HTR-8/SVneo (cell line): ENCODE data around the gene DMBT1.

Experiments used
- DNase-seq: peaks from one replicate; pipeline ENCODE4 v3.0.0; 2011; ENCODE audit warnings: low spot score, mixed read lengths; ENCODE audit not compliant: insufficient read length
- FAIRE-seq: peaks from 2 replicates; lab custom pipeline; 2011; peaks lifted over from hg19 to GRCh38; lab: Jason Lieb, UNC

DMBT1 gene

DNA sequence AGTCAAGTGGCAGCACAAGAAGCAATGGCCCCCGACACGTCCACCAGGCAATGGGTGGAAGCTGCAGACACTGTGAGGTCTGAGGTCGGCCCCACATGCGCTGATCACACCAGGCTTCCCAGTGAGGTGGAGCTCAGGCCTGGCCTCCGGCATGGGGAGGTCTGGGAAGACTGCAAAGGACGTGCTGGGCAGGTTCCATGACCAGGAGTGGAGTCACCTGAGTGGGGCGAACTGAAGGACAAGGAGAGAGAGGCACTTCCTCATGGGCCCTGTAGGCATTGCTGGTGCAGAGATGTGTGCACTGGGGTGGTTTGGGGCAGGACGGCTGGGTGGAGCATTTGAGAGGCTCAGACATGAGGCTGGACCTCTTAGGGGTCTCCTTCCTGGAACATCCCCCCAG is 103.9 kb downstream of the DMBT1 start:
- no peak for DNase-seq
- FAIRE-seq = no peak

DNA sequence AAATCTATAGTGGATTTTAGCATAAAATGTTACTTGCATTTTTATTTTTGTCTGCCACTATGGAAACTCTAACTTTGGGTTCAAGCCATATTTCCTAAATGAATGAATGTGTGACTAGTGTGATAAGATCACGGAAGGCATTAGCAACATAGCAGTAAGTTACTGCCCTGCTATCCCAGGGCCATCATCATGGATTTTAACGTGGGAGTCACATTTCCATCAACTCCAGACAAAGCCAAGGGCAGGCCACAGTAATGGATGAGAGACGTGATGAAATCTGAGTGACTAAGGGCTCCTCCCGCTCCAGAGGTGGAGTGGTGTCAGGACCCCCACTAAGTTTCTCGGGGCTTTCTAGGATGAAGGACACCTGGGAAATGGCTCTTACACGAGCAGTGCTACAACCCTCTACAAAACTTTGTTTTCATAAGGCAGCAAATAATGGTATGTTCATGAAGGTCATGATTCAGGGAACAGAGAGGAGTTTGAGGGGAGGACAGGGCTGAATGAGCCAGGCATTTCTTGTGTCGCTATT is 104.8 kb downstream of the DMBT1 start:
- no peak for DNase-seq
- FAIRE-seq = no peak

DNA sequence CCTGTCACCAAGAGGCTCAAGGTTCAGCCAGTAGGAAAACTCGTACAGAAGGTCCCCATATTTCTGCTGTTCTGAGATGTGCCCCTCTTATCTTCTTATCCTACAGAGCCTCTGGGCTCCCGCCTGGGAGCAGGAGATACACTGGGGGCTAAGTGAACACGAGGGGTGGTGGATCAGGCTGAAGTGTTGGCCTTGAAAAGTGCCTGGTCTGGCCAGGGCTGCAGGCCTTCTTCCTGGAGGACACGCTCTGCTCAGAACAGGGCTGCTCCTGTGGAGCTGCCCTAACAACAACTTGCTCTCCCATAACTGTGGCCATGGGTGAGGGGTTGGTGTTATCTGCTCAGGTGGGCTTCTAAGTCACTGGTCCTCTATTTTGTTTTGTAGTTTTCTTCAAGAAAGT is 105.4 kb downstream of the DMBT1 start:
- DNase-seq = no peak
- FAIRE-seq = no peak

DNA sequence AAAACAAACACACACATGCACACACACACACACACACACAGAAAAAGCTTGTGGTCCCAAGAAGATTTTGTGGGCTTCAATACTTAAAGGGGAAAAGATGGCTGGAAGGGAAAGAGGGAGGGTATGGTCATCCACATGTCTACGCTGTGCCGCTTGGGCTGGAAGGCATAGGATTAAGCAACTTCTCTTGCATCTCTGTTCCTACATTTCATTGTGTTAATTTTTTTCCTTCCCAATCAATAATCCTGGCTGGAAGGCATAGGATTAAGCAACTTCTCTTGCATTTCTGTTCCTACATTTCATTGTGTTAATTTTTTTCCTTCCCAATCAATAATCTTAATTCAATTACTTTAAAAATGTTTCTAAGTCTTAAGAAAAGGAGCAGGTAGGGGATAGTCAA is 108.5 kb downstream of the DMBT1 start:
- FAIRE-seq = no peak
- no peak for DNase-seq

DNA sequence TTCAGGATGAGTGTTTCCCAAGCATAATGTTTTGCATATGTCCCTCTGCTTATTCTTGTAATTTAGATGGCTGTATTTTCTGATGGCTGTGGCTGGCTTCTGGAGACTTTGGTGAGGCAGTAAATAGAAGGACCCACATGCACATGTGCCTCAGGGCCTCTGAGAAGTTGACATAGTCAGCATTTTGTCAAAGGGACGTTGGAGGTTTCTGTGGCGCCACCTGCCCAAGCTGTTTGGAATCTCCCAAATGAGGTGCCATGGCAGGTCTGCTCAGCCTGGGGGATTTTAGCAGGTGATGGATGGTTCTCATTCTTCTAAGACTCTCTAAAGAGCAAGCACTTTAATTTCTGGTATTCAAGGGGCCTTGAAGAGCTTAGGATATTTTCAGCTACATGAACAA is 109.3 kb downstream of the DMBT1 start:
- DNase-seq = no peak
- FAIRE-seq = no peak

DNA sequence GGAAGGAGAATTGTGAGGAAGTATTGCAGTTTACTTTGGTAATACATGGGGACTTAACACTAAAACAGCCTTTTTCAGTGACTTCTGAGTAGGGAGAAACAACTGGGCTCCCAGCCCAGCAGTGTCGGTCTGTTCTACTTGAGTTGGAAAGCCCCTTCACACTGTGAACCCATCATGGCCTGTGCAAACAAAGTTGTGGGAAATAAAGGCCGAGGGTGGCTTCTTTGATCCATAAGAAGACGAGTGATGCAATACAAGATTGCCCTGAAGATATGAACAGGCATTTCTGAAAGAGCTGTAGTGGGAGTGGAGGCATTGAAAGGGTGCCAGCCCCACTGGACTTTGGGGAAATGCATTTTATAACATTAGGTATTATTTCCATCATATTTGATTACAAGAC is 110.8 kb downstream of the DMBT1 start:
- no peak for DNase-seq
- no peak for FAIRE-seq

DNA sequence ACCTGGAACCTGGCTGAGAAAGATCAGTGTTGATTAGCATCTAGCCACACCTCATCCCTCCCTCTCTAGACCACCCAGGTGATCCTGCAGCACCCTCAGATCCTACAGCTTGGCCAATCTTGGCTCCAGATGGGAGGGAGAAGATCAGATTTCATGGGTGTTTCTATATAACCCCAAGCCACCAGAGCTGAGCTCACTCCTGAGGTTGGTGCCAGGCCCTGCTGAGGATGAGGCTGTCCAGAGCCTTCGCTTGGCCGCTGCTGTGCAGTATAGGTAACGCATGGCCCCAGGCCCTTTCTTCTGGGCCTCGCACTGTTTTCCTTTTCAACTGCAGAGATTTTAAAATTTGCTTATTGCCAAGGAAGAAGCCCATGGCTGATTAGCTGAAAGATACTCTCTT is 112.1 kb downstream of the DMBT1 start:
- DNase-seq = no peak
- FAIRE-seq = no peak

DNA sequence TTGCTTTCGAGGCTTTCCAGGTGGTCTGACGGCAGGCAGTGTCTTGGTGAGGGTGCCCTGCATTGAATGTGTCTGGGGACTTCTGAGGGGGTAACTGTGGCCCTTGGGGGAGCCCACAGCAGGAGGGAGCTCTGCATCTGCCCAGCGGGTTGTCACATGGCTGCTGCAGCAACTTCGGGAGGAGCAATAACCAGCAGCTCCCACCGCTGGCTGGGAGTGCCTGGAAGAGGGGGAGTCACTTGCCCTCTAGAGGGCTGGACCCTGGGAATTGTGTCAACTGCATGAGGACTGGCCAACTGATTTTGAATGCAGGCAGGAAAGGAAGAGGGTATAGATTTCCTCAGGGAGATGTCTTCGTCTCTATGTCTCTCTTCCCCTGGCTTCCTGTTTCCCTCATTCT is 112.7 kb downstream of the DMBT1 start:
- FAIRE-seq = no peak

DNA sequence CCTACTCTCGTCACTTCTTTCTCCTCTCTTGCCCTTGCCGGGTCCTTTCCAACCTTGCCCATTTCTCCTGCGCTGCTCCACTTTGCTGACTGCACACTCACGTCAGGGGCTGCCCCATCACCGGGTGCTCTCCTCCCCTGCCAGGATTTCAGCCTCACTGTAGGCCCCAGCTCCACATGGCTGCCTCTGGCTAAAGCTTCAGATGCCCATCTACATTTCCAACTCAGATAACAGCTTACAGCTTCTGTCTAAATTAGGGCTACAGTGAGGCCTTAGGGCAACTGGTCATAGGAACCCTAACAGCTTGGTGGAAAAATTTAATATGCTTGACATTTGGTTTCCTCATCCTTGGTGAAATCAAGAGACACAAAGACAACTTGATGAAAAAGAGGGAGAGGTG is 113.2 kb downstream of the DMBT1 start:
- DNase-seq = no peak
- FAIRE-seq = no peak

More for the DNA sequence above, 112.7 kb downstream of the DMBT1 start:
- no peak for DNase-seq

DNA sequence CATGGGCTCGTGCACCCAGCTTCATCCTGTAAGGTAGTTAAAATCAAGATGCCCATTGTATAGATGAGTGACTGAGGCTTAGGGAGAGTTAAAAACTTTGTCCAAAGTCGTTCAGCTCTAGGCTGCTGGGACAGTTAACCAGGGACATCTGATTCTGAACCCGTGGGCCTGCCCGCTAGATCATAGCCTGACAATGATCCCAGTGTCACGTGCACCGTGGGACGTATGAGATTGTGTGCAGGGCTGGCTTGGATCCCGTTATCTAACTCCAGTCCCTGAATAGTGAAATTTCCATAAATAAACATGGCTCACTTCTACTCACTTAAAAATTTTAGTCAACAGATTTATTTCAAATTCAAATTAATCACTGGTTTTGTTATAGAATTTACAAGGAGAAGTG is 114.2 kb downstream of the DMBT1 start:
- FAIRE-seq (no peak), DNase-seq (no peak)

DNA sequence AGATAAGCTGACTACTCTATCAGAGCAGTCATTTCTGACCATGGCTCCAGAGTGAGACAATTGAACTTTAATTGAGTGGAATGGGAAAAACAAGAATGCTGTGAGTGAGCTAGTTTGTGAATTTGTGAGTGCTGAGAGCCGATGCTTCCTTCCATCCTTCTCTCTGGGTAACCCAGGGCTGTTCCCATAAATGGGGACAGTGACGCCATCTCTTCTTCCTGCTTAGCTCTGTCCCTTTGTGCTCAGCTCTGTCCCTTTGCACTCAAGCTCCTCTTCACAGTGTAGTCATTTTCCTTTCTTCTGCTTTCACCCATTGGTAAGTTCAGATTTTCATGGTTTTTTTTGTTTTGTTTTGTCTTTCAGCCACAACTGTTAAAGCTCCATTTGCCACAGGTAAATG is 114.7 kb downstream of the DMBT1 start:
- DNase-seq = no peak
- FAIRE-seq = no peak

DNA sequence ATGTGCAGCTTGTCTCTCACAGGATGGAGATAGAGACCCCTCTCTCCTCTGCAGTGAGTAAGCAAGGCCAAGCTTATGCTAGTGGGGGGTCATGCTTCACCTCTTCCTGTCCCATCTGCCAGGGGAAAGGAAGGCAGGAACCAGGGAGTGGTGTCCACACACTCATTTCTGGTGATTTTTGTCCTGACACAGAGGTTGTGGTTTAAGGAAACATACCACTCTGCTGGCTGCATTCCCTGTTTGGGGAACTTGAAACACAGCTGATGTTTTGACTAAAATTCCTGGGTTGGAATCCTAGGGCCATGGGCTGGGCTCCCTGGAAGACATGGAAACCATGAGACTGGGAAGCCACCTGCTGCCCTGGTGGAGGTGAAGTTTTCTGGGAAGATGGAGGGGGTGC is 117.7 kb downstream of the DMBT1 start:
- DNase-seq (no peak), FAIRE-seq (no peak)

DNA sequence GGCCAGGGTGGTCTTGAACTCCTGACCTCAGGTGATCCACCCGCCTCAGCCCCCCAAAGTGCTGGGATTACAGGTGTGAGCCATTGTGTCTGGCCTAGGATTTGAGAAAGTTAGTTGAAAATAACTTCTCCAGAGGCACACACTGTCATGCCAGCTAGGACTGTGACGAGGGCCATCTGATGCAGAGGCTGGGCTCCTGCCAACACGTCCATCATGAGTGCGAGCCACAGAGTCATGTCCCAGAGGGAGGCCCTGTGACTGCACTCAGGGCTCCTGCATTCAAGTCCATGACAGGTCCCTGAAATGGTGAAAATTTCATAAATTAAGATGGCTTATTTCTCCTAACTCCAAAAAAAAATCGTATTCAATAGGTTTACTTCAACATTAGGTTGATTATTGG is 122.0 kb downstream of the DMBT1 start:
- DNase-seq (no peak), FAIRE-seq (no peak)

DNA sequence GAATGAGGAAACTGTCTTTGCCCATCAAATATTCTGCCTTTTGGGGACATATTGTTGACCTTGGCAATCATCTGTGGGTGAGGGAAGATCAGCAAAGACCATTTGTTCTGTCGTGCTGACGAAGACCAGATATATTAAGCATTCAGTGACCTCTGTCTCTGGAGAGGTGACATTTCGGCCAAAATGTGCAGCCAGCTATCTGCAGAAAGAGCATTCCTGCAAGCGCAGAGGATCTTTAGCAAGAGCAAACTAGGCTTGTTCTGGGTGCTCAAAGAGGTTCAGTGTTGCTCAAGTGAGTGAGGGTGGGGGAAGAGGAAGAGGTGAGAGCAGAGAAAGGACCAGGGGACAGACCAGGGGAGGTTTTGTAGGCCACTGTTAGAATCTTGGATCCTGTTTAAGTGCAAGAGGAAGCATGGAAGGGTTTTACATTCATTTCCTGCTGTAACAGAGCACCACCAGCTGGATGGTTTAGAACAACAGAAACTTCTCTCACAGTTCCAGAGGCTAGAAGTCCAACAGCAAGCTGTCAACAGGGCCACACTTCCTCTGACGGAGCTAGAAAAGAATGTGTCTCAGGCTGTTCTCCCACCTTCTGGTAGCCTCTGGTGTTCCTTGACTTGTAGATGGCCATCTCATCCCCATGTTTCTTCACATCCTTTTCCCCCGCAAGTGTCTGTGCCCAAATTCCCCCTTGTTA is 127.9 kb downstream of the DMBT1 start:
- DNase-seq = peak; percentile 3
- FAIRE-seq = no peak

DNA sequence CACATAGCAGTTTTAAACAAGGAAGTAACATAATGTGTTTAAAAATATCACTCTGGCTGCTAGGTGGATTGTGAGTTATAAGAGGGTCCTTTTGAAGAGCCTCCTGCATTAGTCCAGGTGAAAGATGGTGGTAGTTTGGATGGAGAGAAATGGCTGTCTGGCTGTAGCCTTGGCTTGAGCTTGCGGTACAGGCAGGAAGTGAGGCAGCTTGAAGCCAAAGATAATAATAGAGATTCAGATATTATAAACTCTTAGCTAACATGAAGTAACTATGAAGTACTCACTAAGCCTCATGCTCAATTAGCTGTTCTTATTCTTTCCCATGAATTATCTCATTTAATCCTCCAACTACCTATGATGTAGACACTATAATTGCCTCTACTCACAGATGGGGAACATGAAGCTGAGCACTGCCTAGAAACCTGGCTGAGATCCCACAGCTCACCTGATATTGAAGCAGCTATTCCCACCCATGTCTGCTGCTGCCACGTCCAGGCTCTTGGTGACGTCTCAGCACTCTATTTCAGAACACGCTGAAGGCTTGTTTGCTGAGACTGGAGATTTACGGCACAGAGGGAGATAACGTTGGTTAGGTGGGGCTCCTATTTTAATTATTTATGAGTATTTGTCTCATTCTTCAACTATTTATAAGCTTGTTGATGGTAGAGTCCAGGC is 128.7 kb downstream of the DMBT1 start:
- no peak for FAIRE-seq
- no peak for DNase-seq

DNA sequence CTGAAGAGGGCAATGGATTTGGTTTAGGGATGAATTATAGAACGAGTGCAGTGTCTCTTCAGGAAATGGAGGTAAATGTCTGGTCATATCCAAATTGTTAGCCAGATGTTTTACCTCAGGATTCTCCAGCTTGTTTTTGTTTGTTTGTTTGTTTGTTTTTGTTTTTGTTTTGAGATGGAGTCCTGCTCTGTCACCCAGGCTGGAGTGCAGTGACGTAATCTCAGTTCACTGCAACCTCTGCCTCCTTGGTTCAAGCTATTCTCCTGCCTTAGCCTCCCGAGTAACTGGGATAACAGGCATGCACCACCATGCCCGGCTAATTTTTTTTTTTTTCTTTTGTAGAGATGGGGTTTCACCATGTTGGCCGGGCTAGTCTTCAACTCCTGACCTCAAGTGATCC is 132.2 kb downstream of the DMBT1 start:
- FAIRE-seq (no peak), DNase-seq (no peak)
